Left lobe of liver (tissue), 1 donor: ENCODE results near the gene CYP20A1. TPM values are rescaled to one million over a fixed set of nuclear protein-coding genes. Genes with fewer than 3 reads are reported as not detected.

Source experiments
- total RNA-seq: library from RNA; stranded (reverse); gene quantifications from one replicate; pipeline ENCODE4 v1.2.1, GENCODE V29; 2021
- donor health status: DM: no; HTN: yes; CAD: no.

The CYP20A1 gene
- total RNA-seq, 1 donor from 2014 or later = 19.1 TPM

Other genes starting within 250 kb of the CYP20A1 start
- 19.9 TPM for gene NBEAL1, start 224.1 kb upstream of the CYP20A1 start, total RNA-seq
- gene ABI2, start 89.4 kb downstream of the CYP20A1 start, total RNA-seq = 7.2 TPM